HG03135 (cell line): ENCODE results near the gene ZNF653.
A peak's percentile ranks its signal among the peaks of the same experiment; 100 is the strongest.
"Not testable (repeated sequence)": the region's sequence is repeated elsewhere in the genome, so short reads cannot be mapped to it uniquely, and the experiment has no call there.

Experiments used
- ATAC-seq: cut with Tn5 transposase; IDR thresholded peaks from one replicate; pipeline ENCODE4 v1.9.1; 2021; ENCODE audit warnings: mild to moderate bottlenecking, moderate library complexity; ENCODE audit not compliant: unreplicated experiment

ZNF653 gene

GRCh38 chr19:11482384-11483050 is 23.1 kb downstream of the ZNF653 start:
- peak; percentile 51 for ATAC-seq

GRCh38 chr19:11481534-11482383 is 23.9 kb downstream of the ZNF653 start:
- peak; percentile 56 for ATAC-seq

GRCh38 chr19:11480715-11481533 is 24.7 kb downstream of the ZNF653 start, which contains the start of gene ELAVL3:
Gene ELAVL3 (minus strand): TSS chr19:11481046. CDS start chr19:11480608, 438 bp downstream.
- no peak for ATAC-seq

DNA sequence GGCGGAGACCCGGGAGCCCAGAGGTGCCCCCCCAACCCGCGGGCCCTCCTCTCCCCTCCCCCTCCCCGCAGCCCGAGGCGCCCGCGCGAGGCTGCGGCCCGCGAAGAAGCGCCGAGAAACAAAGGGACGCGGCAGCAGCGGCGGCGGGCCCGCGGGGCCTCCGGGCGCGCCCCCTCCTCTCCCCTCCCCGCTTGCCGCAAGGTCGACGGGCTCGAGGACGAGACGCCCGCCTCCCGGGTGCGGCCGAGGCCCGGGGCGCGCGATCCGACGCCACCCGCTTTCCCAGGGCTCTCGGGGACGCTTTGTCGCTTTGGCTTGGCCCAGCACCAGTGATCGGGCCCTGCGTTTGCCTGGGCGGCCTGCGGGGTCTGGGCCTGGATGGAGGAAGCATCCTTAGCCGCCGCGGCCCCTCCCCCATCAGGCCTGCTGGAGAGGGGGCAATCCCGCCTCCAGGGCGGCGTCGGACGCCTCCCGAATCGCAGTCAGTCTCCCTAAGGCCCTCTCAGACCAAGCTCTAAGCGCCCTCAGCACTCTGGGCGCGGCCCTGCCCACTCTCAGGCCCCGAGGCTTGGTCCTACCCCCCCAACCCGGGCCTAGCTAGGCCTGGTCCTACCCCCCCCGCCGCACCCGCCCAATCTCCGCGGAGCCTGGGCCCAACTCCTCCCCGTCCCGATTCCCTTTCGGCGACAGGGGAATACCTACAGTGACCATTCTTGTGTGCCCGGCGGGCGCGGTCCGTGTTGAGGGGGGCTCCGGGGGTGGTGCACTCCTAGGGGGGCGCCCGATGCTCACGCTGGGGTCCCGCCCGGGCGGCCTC is 25.5 kb downstream of the ZNF653 start:
- no peak for ATAC-seq

GRCh38 chr19:11479090-11479897 is 26.3 kb downstream of the ZNF653 start:
- no peak for ATAC-seq

DNA sequence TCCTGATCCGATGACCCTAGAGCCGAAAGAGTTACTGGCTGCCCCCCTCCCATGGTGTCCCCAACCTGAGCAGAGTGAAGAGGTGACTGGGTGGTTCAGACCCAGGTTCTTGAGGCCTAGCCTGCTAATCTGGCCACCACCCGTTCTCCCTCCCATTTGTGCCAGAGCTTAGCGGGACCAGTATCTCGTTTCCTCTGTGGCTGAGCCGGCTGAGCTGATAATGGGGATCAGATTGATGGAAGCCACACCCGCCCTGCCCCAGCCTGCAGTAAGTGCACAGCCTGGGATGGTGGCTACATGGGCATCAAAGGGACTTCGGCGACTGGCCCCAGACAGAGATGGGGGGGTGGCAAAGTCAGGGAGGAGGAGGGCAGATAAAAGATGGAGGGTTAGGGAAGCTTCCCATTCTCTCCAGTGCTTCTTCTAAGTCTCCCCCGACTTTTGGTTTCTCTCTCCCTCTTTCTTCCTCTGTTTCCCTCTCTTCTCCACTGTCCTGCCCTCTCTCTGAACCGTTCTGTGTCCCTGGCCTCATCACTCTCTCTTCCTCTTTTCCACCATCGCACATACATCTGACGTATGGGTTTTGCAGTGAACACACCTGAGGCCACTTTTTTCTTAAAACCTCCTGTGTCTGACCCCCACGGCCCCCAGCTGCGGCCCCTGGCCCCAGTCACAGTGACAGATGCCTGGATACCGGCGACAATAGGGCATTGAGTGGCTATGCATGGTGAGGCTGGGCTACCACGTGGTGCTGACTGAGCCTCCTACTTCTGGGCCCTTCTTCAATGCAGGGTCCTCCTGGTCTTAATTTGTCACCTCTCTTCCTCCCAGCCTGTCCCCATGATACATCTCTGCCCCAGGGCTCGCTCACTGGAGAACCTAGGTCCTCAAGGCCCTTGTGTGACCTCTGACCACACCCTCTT is 27.2 kb downstream of the ZNF653 start:
- no peak for ATAC-seq

DNA sequence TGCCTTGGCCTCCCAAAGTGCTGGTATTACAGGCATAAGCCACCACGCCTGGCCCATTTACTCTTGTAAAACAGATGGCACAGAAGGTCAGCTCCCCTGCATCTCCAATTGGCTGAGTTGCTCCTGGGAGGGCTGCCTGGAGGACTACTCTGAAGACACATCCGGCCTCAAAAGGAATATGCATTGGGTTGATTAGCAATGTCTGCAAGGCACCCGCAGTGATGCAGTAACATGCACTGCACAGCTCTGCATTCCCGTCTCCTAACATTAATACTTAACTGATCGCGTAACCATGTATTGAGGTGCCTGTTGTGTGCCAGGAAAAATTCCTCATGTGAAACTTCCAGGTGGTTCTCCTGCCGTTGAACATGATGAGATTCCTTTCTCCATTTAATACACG is 29.8 kb downstream of the ZNF653 start:
- ATAC-seq: no peak

- ATAC-seq: not testable (repeated sequence)
Observed at GRCh38 chr19:11475343-11475742, 30.3 kb downstream of the ZNF653 start.

DNA sequence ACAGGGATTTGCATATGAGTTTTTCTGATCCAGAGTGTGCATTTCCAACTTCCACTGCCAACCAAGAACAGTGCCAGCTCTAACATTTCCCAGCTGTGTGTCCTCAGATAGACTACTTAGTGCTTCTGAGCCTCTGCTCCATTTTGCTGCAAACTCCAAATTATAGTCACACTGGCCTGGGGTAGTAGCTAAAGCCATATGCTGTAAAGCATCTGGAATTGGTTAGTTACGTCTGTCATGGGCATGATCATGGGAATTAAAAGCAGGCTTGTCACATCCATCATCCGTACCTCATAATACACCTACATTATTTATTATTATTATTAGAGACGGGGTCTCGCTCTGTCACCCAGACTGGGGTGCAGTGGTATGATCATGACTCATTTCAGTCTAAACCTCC is 31.9 kb downstream of the ZNF653 start:
- no peak for ATAC-seq

DNA sequence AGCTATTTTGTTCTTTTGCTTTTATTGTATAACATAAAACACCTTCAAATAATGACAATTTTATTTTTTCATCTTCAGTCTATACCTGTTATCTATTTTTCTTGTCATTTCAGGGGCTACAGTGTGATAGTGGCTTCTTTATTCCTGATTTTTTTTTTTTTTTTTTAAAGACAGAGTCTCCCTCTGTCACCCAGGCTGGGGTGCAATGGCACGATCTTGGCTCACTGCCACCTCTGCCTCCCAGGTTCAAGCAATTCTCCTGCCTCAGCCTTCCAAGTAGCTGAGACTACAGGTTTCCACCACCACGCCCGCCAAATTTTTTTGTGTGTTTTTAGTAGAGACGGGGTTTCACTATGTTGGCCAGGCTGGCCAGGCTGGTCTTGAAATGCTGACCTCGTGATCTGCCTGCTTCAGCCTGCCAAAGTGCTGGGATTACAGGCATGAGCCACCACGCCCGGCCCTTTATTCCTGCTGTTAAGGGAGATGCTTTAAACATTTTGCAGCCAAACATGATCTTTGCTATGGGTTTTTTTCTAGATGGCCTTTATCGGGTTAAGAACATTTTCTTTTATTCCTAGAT is 37.3 kb downstream of the ZNF653 start:
- not testable (repeated sequence) for ATAC-seq

- ATAC-seq: no peak
Observed at GRCh38 chr19:11465600-11465999, 40.0 kb downstream of the ZNF653 start.

DNA sequence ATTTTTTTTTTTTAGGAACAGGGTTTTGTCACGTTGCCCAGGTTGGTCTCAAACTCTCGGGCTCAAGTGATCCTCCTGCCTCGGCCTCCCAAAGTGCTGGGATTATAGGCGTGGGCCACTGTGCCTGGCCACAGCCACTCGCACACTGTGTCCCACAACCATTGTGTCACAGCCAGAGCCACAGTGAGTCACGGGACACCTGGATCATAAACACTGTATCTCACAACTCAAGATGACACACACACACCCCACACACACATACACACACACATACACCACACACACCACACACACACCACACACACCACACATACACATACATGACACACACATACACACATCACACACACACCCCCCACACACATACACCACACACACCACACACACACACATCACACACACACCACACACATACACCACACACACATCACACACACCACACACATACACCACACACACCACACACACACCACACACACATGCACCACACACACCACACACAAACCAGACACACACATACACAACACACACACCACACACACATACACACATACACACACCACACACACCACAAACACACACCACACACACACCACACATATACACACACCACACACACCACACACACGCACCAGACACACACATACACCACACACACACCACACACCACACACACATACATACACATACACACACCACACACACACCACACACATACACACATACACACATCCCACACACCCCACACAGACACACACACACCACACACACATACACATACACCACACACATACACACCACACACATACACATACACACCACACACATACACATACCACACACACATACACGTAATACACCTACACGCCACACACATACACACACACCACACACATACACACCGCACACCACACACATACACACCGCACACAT is 41.0 kb downstream of the ZNF653 start:
- ATAC-seq: no peak

DNA sequence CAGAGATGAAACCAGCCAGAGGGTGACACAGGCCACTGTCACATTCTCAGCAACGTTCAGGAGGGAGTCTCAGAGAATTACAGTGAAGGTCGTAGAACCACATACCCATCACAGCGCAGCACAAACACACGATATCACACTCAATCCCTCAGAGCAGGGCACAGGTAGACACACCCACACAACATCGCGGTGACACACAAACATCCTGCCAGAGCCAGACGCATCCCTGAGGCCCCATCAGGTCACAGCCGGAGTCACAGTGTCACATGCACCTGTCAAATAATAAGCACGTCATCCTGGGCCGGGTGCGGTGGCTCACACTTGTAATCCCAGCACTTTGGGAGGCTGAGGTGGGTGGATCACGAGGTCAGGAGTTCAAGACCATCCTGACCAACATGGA is 42.2 kb downstream of the ZNF653 start:
- no peak for ATAC-seq

DNA sequence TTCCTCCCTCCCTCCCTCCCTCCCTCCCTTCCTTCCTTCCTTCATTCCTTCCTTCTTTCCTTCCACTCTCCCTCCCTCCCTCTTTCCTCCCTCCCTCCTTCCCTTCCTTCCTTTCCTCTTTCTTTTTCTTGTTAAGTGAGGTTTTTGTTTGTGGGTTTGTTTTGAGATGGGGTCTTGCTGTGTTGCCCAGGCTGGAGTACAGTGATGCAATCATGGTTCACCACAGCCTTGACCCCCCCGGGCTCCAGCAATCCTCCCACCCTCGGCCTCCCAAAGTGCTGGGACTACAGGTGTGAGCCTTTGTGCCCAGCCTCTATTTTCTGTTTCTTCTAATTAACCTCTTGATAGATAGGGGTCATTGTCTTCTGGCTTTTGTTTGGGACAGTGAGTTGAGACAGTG is 44.2 kb downstream of the ZNF653 start:
- ATAC-seq: no peak

DNA sequence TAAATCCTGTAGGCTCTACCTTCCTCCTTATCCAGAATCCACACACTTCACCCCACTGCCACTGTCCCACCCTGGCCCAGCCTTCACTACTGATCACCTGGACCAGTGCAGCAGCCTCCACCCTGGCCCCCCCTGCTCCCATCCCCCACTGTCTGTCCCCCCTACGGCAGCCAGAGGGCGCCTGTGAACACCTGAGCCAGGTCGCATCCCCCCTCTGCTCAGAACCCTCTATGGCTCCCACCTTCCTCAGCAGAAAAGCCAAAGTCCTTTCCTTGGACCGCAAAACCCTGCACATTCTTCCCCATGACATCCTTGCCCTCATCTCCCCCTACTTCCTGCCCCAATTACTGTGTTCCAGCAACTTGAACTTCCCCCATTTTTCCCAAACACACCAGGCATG is 45.4 kb downstream of the ZNF653 start:
- ATAC-seq: no peak

GRCh38 chr19:11458912-11459311 is 46.7 kb downstream of the ZNF653 start:
- not testable (repeated sequence) for ATAC-seq

DNA sequence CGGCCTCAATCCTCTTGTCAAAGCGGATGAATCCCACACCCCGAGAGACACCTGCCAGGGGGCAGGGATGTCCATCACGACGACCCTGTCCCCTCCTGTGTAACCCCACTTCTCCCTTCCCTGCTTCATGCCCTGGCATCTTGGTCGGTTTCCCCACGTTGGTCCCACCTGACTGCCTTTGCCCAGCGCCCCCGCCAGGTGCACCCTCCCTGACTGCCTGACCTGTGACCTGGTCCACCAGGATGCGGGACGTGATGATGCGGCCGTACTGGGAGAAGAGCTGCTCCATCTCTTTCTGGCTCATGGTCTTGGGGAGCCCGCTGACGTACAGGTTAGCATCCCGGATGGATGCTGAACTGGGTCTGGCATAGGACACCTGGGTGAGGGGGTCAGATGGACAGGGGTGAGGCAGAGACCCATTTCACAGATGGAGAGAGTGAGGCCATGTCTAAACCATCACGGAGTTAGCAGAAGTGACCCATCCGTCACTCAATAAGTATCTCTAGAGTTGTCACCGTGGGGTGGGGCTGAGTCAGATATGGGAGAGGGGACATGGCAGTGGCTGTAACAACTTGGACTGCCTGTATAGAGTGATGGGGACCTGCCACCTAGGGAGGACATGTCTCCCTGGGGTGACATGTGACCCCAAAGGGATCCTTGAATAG is 47.3 kb downstream of the ZNF653 start:
- ATAC-seq: no peak
